Mesenchymal stem cell (in vitro differentiated cells and primary cell): ENCODE results near the gene APLNR.

Experiments
- DNase-seq: peaks from one replicate; pipeline ENCODE4 v3.0.0-alpha.2; 2013
- H2AFZ ChIP-seq: one replicate; pipeline ENCODE4 v1.6.1; 2013; ENCODE audit warnings: low read depth, mild to moderate bottlenecking, control low read depth, inconsistent platforms, low read length, moderate library complexity
- H2AK5ac ChIP-seq: 2 replicates; pipeline ENCODE4 v1.6.1; 2013; ENCODE audit warnings: low read length, moderate library complexity, mild to moderate bottlenecking, inconsistent platforms; ENCODE audit not compliant: severe bottlenecking
- H2BK120ac ChIP-seq: one replicate; pipeline ENCODE4 v1.6.1; 2013; ENCODE audit warnings: low read depth, mild to moderate bottlenecking, inconsistent platforms, low read length, moderate library complexity
- H2BK12ac ChIP-seq, 2 experiments: one replicate each; pipeline ENCODE4 v1.6.1; 2013; ENCODE audit warnings: inconsistent platforms in 2 of 2, low read length in 2 of 2, mild to moderate bottlenecking in 2 of 2, moderate library complexity in 2 of 2, control low read depth in 1 of 2
- H2BK15ac ChIP-seq: one replicate; pipeline ENCODE4 v1.6.1; 2013; ENCODE audit warnings: mild to moderate bottlenecking, low read depth, inconsistent platforms; ENCODE audit not compliant: poor library complexity, severe bottlenecking
- H2BK5ac ChIP-seq: 2 replicates; pipeline ENCODE4 v1.6.1; 2013; ENCODE audit warnings: low read depth, mild to moderate bottlenecking, low read length, control low read depth, inconsistent platforms; ENCODE audit not compliant: poor library complexity, severe bottlenecking
- H3K14ac ChIP-seq, 2 experiments: one replicate each; pipeline ENCODE4 v1.6.1; 2013; ENCODE audit warnings: inconsistent platforms in 2 of 2, low read length in 2 of 2, control low read depth in 1 of 2, mild to moderate bottlenecking in 1 of 2, moderate library complexity in 1 of 2
- H3K18ac ChIP-seq, 2 experiments: one replicate each; pipeline ENCODE4 v1.6.1; 2013; ENCODE audit warnings: inconsistent platforms in 2 of 2, low read length in 2 of 2, control low read depth in 1 of 2, low read depth in 1 of 2, mild to moderate bottlenecking in 1 of 2
- H3K23ac ChIP-seq, 2 experiments: one replicate each; pipeline ENCODE4 v1.6.1; 2013; ENCODE audit warnings: inconsistent platforms in 2 of 2, low read length in 2 of 2, mild to moderate bottlenecking in 2 of 2, moderate library complexity in 2 of 2, control low read depth in 1 of 2
- H3K27ac ChIP-seq: 2 replicates; pipeline ENCODE4 v1.5.1; 2013; ENCODE audit warnings: mild to moderate bottlenecking, moderate library complexity, low read length, control low read depth, inconsistent platforms; ENCODE audit not compliant: poor library complexity, severe bottlenecking
- H3K27me3 ChIP-seq, 2 experiments: 2 replicates each; pipeline versions ENCODE4 v1.6.1 to v1.7.0; 2013; ENCODE audit warnings: low read length in 2 of 2, mild to moderate bottlenecking in 2 of 2, moderate library complexity in 2 of 2, control low read depth in 1 of 2, inconsistent platforms in 1 of 2; ENCODE audit not compliant: control insufficient read depth in 1 of 2, insufficient read depth in 1 of 2
- H3K36me3 ChIP-seq, 2 experiments: 2 replicates each; pipeline versions ENCODE4 v1.6.1 to v1.7.0; 2013; ENCODE audit warnings: low read length in 2 of 2, control low read depth in 1 of 2, inconsistent platforms in 1 of 2, low read depth in 1 of 2, mild to moderate bottlenecking in 1 of 2; ENCODE audit not compliant: insufficient read depth in 2 of 2, control insufficient read depth in 1 of 2
- H3K4ac ChIP-seq, 2 experiments: one replicate each; pipeline ENCODE4 v1.6.1; 2013; ENCODE audit warnings: inconsistent platforms in 2 of 2, low read length in 2 of 2, mild to moderate bottlenecking in 2 of 2, moderate library complexity in 2 of 2, control low read depth in 1 of 2, low read depth in 1 of 2
- H3K4me1 ChIP-seq: 2 replicates; pipeline ENCODE4 v1.6.1; 2013; ENCODE audit warnings: low read depth, low read length, control low read depth; ENCODE audit not compliant: control insufficient read depth, insufficient read depth
- H3K4me2 ChIP-seq: 2 replicates; pipeline ENCODE4 v1.6.1; 2013; ENCODE audit warnings: low read length, mild to moderate bottlenecking, inconsistent platforms; ENCODE audit not compliant: poor library complexity, severe bottlenecking
- H3K4me3 ChIP-seq, 2 experiments: 2 replicates each; pipeline versions ENCODE4 v1.5.1 to v1.7.0; 2013; ENCODE audit warnings: low read length in 2 of 2, mild to moderate bottlenecking in 2 of 2, control low read depth in 1 of 2, low read depth in 1 of 2; ENCODE audit not compliant: insufficient read depth in 1 of 2
- H3K79me1 ChIP-seq: replicated peaks from 2 replicates; pipeline ENCODE4 v1.6.1; 2013; ENCODE audit warnings: mild to moderate bottlenecking, control low read depth, low read length, inconsistent platforms; ENCODE audit not compliant: poor library complexity, severe bottlenecking
- H3K9ac ChIP-seq: 2 replicates; pipeline ENCODE4 v1.7.0; 2013; ENCODE audit warnings: mild to moderate bottlenecking, low read length, moderate library complexity
- H3K9me3 ChIP-seq: 2 replicates; pipeline ENCODE4 v1.7.0; 2013; ENCODE audit warnings: mild to moderate bottlenecking, low read length; ENCODE audit not compliant: control insufficient read depth
- H4K8ac ChIP-seq: one replicate; pipeline ENCODE4 v1.6.1; 2013; ENCODE audit warnings: inconsistent platforms, mild to moderate bottlenecking, low read length, moderate library complexity
- H4K91ac ChIP-seq: one replicate; pipeline ENCODE4 v1.6.1; 2013; ENCODE audit warnings: mild to moderate bottlenecking, low read length, inconsistent platforms
- WGBS: methylation state at CpG from one replicate; pipeline ENCODE4 v1.1.7; 2013; ENCODE audit warnings: mixed read lengths; 5-methylcytosine and 5-hydroxymethylcytosine counted together

Gene APLNR

DNA sequence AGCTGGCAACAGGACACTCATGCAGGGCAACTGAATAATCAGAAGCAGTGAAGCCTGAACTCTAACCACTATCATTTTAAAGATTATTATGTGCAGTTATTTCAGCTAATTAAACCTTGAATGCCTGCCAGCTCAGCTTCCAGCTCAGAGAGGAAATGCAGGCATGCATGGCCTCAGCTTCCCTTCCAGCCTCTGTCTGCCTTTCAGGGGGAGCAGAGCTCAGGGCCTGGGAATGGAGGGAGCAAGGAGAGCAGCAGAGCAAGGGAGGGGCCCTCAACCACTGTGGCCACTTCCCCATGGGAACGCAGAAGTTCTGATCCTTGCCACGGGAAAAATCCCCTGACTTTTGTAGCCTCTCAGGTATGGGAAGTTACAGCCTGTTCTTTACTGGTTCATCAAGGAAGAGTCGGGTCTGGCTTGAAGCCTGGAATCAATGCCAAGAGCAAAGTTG is 32.5 kb upstream of the APLNR start:
- H2BK15ac ChIP-seq = no peak overlapping the region
- H3K4me1 ChIP-seq = peaks cover 2% of the 10 kb centered on the region
- no peak overlapping the region for H2BK120ac ChIP-seq
- no peaks in the 10 kb centered on the region for H3K79me1 ChIP-seq
- no peak overlapping the region for H3K9ac ChIP-seq
- DNase-seq = no peak
- H3K4me3 ChIP-seq = no peak overlapping the region
- no peak overlapping the region for H2BK5ac ChIP-seq
- H4K8ac ChIP-seq = no peak overlapping the region
- H4K91ac ChIP-seq = no peak overlapping the region
- H3K27ac ChIP-seq = no peak overlapping the region
- no peak overlapping the region for H2BK12ac ChIP-seq
- H3K14ac ChIP-seq = no peak overlapping the region
- WGBS = 83% methylated on average over 3 of the region's 3 CpGs
- no peak overlapping the region for H2AFZ ChIP-seq
- H3K9me3 ChIP-seq = peaks cover 21% of the 10 kb centered on the region
- H3K18ac ChIP-seq = no peak overlapping the region
- no peak overlapping the region for H2AK5ac ChIP-seq
- H3K4me2 ChIP-seq = no peak overlapping the region
- no peak overlapping the region for H3K4ac ChIP-seq
- no peak overlapping the region for H3K23ac ChIP-seq
- H3K36me3 ChIP-seq = no peaks in the 10 kb centered on the region
- H3K27me3 ChIP-seq = no peaks in the 10 kb centered on the region

DNA sequence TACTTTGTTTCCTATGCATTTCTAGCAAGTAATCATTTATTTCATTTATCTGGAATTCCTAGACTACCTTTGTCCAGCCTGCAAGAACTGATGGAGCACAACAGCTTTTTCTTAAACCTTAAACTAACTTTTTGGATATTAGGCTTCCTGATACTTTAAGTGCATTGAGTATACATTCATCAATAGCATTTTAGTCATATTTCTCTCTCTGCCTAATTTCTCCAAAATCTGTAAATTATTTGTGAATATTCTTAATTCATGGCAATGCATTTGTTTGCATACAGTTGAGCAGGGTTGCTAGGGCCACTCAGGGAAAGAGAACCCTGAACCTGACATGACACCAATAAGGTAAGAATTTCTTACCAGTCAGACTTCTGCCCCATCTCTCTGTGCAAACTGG is 29.1 kb upstream of the APLNR start:
- no peaks in the 10 kb centered on the region for H3K27me3 ChIP-seq
- H2AK5ac ChIP-seq = no peak overlapping the region
- H2BK5ac ChIP-seq = no peak overlapping the region
- H3K79me1 ChIP-seq = no peaks in the 10 kb centered on the region
- no peak overlapping the region for H3K4ac ChIP-seq
- H3K9me3 ChIP-seq = peaks cover 15% of the 10 kb centered on the region
- H3K4me3 ChIP-seq = no peak overlapping the region
- no peak overlapping the region for H2BK15ac ChIP-seq
- no peaks in the 10 kb centered on the region for H3K36me3 ChIP-seq
- H4K91ac ChIP-seq = no peak overlapping the region
- H2AFZ ChIP-seq = no peak overlapping the region
- no peak for DNase-seq
- H3K4me2 ChIP-seq = no peak overlapping the region
- H2BK120ac ChIP-seq = no peak overlapping the region
- H3K27ac ChIP-seq = no peak overlapping the region
- no peak overlapping the region for H3K9ac ChIP-seq
- H3K18ac ChIP-seq = no peak overlapping the region
- H4K8ac ChIP-seq = no peak overlapping the region
- H3K14ac ChIP-seq = no peak overlapping the region
- no peak overlapping the region for H3K23ac ChIP-seq
- peaks cover 2% of the 10 kb centered on the region for H3K4me1 ChIP-seq
- H2BK12ac ChIP-seq = no peak overlapping the region

DNA sequence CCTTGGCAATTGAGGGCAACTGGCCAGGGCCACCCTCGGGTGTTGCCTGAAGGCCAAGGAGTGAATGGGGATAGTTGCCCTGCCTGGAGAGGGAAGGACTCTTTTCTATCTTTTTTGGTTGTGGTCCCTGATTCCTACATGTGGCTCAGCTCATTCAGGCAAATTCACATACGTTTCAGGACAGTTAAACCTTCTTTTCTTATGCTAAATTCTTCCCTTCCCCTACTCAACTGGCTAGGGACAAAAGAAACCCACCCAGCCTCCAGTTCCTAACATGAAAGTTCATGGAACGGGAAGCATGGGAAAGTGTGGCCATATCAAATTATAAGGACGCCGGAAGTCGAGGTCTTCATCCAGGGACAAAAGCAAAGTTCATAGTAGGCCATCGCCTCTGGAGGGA is 26.3 kb upstream of the APLNR start:
- Histone ChIP-seq H3K27ac (no peak overlapping the region), H2BK15ac (no peak overlapping the region), H3K79me1 (no peaks in the 10 kb centered on the region), H3K4me1 (no peaks in the 10 kb centered on the region), H3K14ac (no peak overlapping the region), H3K4me3 (no peak overlapping the region), H3K18ac (no peak overlapping the region), H2AFZ (no peak overlapping the region), H2BK5ac (no peak overlapping the region), H3K23ac (no peak overlapping the region), H4K8ac (no peak overlapping the region), H2BK120ac (no peak overlapping the region), H2BK12ac (no peak overlapping the region), H2AK5ac (no peak overlapping the region), H3K36me3 (no peaks in the 10 kb centered on the region), H3K9me3 (peaks cover 15% of the 10 kb centered on the region), H3K9ac (no peak overlapping the region), H4K91ac (no peak overlapping the region), H3K4ac (no peak overlapping the region), H3K4me2 (no peak overlapping the region), H3K27me3 (no peaks in the 10 kb centered on the region)
- 83% methylated on average over 7 of the region's 7 CpGs for WGBS
- DNase-seq = no peak

DNA sequence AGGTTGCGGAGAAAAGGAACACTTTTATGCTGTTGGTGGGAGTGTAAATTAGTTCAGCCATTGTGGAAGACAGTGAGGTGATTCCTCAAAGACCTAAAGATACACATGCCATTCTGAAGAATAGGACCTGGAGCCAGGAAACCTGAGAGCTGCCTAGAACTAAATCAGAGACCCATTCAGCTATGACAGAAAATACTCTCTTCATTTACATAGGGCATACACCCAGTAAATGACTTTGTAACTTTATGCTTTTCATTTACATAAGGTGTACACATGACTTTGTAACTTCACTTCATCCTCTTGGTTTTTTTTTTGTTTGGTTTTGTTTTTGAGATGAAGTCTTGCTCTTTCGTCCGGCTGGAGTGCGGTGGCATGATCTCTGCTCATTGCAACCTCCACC is 25.1 kb upstream of the APLNR start:
- H3K4me2 ChIP-seq = no peak overlapping the region
- 100% methylated on average over 2 of the region's 4 CpGs for WGBS

More for the DNA sequence above, 25.1 kb upstream of the APLNR start:
- H2BK120ac ChIP-seq = no peak overlapping the region
- H3K27ac ChIP-seq = no peak overlapping the region
- H2AK5ac ChIP-seq = no peak overlapping the region
- no peaks in the 10 kb centered on the region for H3K79me1 ChIP-seq
- H2AFZ ChIP-seq = no peak overlapping the region
- no peaks in the 10 kb centered on the region for H3K36me3 ChIP-seq
- H3K9ac ChIP-seq = no peak overlapping the region
- no peaks in the 10 kb centered on the region for H3K4me1 ChIP-seq
- no peak for DNase-seq
- no peak overlapping the region for H3K18ac ChIP-seq
- no peaks in the 10 kb centered on the region for H3K27me3 ChIP-seq
- no peak overlapping the region for H3K14ac ChIP-seq
- H2BK12ac ChIP-seq = no peak overlapping the region
- H4K91ac ChIP-seq = no peak overlapping the region
- H3K4ac ChIP-seq = no peak overlapping the region
- H2BK5ac ChIP-seq = no peak overlapping the region
- H4K8ac ChIP-seq = no peak overlapping the region
- H3K4me3 ChIP-seq = no peak overlapping the region
- no peak overlapping the region for H3K23ac ChIP-seq
- peaks cover 11% of the 10 kb centered on the region for H3K9me3 ChIP-seq
- H2BK15ac ChIP-seq = no peak overlapping the region
